Fibroblast of skin of abdomen (primary cell): ENCODE data around the gene TRRAP.

Experiments
- DNase-seq: peaks from one replicate; pipeline ENCODE4 v3.0.0-alpha.2; 2013

TRRAP gene

DNA sequence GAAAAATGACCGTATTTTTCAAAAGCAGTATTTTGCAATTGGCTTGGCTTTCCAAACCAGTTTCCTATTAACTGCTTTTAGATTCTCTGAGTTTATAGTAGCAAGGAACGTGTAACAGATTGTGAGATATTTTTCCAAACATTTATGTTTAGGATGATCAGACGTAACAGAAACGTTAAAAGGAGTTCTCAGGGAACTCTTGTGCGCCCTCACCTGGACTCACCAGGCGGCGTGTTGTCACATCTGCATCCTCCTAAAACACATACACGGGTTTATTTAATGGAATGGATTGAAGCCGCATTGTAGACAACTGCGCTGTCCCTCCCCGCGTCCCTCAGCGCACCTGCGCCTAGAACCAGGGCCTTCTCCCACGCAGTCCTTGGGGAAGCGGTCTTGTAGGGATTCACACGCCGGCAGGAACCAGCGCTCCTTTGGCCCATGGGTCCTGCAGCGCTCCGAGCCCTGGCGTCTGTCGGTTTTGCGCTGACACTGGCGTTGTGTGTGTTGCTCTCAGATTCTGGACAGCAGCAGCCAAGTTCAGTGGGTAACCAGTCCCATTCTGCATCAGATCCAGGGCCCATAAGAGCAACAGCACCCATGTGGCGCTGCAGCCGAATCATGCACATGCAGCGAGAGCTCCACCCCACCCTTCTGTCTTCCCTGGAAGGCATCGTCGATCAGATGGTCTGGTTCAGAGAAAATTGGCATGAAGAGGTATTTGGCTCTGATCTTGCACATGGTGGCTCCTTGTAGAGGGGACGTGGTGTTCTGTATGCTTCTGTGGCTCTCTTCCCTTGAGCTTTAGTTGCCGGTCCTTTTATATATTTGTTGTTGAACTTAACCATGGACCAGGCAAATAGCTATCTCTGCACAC is 114.9 kb downstream of the TRRAP start:
- DNase-seq = no peak

GRCh38 chr7:98994046-98994944 is 116.0 kb downstream of the TRRAP start:
- DNase-seq = no peak

DNA sequence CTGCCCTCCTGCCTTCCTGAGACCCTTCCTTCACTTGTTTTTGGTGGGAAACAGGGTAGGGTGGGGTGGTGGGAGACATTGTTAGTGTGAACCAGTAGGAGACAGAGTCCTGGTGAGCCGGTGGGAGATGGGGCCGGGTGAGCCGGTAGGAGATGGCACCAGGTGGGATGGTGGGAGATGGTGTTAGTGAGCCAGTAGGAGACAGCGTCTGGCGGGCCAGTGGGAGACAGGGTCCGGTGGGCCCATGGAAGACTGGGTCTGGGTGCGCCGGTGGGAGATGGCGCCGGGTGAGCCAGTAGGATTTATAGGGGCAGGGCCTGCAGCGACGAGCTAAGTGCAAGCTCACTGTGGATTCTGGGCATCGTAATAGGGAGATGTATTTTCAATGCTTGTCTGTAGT is 116.8 kb downstream of the TRRAP start:
- DNase-seq = no peak

DNA sequence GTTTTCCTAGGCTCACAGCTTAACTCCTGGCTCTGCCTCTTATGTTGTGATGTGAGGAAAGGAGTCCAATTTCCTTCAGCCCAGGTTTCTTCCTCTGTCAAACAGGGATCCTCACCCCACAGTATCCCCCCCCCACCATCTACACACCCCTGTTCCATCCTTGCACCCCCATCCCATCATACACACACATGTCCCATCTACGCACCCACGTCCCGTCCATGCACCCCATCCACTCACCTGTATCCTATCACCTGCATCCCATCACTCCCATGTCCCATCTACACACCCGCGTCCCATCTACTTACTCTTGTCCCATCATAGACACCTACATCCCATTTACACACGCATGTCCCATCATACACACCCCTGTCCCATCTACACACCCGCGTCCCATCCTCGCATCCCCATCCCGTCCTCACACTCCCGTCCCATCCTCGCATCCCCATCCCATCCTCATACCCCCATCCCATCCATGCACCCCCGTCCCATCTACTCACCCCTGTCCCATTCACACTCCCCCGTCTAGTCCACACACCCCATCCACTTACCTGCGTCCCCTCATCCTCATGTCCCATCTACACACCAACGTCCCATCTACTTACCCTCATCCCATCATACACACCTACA is 117.3 kb downstream of the TRRAP start:
- no peak for DNase-seq

GRCh38 chr7:98996150-98996552 is 117.8 kb downstream of the TRRAP start:
- no peak for DNase-seq

- DNase-seq = peak; percentile 24
Measured at GRCh38 chr7:98997846-98998245, 119.5 kb downstream of the TRRAP start.

- no peak for DNase-seq
Measured at GRCh38 chr7:98998821-98999725, 120.7 kb downstream of the TRRAP start.

DNA sequence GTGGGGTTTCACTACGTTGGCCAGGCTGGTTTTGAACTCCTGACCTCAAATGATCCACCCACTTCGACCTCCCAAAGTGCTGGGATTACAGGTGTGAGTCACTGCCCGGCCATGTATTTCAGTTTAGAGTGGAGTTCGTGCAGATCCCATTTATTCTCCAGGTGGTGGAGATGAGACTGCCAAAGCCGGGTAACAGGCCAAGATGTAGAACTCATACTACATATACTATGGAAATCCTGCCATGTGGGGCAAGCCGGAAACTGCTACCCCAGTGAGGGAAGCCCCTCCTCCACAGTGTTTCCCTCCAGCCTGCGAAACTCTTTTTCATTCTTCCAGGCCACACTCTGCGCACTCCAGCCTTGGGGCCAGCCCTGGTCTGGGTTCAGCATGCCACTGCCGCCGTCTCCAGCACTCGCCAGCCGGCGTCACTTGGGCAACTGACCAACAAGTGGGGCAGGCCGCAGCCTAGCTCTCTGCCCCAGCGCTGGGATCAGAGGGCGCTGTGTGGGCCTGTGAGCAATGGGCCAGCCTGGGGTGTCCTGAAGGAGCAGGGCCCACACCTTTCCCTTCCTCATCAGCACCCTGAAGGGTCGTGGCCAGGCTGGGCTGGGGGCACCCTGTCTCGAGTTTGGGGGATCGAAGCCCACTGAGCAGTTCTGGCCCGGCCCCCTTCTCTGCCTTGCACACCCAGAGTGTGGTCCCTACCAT is 122.0 kb downstream of the TRRAP start:
- DNase-seq = peak; percentile 10

DNA sequence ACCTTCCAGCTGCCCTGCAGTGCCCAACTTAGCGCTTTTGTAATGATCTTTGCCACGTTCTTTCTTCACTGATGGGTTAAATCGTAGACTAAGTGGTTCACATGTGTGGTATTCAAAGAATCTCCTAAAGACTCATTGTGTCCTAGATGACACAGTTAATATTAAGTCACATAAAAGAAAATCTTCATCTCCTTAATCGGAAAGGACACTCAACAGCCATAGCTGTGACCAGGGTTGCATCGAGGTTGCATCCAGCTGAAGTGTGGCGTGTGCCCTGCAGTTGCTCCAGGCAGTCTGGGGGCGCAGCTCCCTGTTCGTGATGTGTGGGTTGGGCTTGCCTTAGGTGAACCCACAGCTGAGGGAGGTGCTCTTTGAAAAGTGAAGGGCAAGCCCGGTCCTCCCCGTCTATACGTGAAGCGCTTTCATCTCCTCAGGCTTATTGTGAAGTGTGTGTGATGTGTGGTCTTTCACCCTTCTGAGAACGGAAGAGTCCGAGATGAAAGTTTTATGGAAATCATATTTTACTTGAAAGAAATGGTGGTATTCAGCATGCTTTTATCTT is 122.7 kb downstream of the TRRAP start:
- peak; percentile 26 for DNase-seq

DNA sequence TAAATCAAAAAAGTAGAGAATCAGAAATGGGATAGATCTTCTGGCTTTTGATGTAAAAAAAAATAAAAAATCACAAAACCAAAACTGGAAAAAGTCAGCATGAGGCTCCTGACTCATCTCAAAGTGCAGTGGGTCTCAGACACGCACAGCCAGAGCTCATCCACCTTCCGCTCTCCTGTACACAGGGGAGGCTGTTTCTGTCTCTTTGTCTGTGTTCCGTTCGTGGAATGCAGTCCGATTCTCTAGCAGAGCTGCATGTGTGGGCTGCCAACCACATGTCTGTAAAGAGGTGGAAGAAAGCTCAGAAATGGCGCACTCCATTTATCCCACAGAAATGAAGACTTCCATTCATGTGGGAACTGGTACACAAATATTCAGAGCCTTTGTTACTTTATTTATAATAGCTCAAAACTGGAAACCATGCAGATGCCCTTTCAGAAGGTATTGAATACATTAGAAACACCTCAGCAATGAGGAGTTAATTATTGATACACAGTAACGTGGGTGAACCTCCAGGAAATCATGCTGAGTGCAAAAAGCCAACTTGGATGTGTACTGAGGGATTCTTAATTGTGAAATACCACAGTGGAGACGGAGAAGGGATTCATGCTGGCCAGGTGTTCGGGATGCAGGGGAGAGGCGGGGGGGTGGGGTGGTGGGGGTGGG is 123.3 kb downstream of the TRRAP start:
- peak; percentile 49 for DNase-seq

DNA sequence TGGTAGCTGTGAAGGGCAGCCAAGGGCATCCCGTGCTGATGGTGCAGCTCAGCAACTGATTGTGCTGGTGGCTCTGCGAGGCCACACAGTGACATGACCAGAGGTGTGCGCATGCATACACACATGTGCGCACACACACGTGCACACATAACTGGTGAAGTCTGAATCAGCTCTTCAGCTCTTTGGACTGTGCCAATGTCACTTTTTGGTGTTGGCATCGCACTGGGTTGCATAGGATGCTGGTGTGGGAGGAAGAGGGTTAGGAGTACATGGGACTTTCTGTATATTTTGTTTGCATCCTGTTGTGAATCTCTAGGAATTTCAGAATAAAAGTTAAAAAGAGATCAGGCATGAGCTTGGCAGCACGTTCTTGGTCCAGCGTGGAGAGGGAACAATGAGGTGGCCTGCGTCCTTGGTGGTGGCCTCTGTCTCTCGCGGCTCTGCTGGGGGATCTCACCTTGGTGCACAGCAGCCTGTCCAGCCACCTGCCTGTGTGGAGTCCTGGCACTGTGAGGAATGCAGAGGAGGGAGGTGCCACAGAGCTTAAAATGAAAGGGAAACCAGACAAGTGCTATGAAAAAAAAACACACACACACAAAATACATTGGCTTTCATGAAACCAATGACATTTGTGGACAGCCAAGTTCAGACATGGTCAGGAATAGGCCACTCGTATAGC is 124.0 kb downstream of the TRRAP start:
- DNase-seq = no peak

GRCh38 chr7:99002827-99003212 is 124.5 kb downstream of the TRRAP start:
- no peak for DNase-seq

- DNase-seq = no peak
Measured at GRCh38 chr7:99003419-99003818, 125.1 kb downstream of the TRRAP start.

- DNase-seq = no peak
Measured at GRCh38 chr7:99004216-99004615, 125.9 kb downstream of the TRRAP start.

DNA sequence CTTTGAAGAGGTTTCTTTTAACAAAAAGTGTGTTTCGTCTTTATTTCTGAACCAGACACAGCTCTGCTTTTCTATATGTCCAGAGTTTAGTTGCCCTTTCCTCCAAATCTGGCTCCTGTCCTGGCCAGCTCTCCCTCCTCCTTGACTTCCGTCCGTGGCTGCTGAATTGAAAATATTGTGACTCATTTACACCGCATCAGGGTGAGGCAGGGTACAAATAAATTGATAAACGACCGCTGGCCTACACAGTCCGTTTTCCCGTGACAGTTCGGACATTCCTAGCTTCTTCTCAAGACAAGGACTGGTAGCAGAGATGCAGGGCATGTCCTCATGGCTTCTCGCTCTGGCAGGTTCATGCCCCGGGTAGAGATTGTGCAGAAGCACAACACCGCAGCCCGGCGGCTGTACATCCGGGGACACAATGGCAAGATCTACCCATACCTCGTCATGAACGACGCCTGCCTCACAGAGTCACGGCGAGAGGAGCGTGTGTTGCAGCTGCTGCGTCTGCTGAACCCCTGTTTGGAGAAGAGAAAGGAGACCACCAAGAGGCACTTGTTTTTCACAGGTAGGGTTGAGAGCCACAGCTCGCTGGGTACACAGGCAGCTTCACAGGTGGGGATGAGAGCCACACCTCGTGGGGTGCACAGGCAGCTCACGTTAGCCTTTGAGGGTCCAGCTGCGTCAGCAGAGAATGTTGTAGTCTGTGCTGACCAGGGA is 126.6 kb downstream of the TRRAP start:
- no peak for DNase-seq

- no peak for DNase-seq
Measured at GRCh38 chr7:99005776-99006175, 127.4 kb downstream of the TRRAP start.

GRCh38 chr7:99006739-99007424 is 128.6 kb downstream of the TRRAP start:
- no peak for DNase-seq

- DNase-seq = no peak
Measured at GRCh38 chr7:99008181-99008631, 129.9 kb downstream of the TRRAP start.
